Stimulated activated naive CD8-positive, alpha-beta T cell treated with anti-CD3 and anti-CD28 coated beads, Interleukin-15, Interleukin-2, amounts not matched to agents 100 ng/mL and 50 ng/mL, for 24 hours (primary cell): ENCODE measurements around the gene CASR.

Experiments used
- H3K27ac Mint-ChIP-seq: one replicate; pipeline ENCODE4 v1.8.0; 2021; ENCODE audit warnings: mild to moderate bottlenecking, mixed read lengths
- H3K27me3 Mint-ChIP-seq: one replicate; pipeline ENCODE4 v1.8.0; 2021; ENCODE audit warnings: mixed read lengths
- H3K36me3 Mint-ChIP-seq: one replicate; pipeline ENCODE4 v1.8.0; 2021; ENCODE audit warnings: low read depth, mixed read lengths
- H3K4me1 Mint-ChIP-seq: one replicate; pipeline ENCODE4 v1.8.0; 2021; ENCODE audit warnings: low read depth, mixed read lengths
- H3K4me3 Mint-ChIP-seq: one replicate; pipeline ENCODE4 v1.8.0; 2021; ENCODE audit warnings: mild to moderate bottlenecking, mixed read lengths
- H3K9me3 Mint-ChIP-seq: one replicate; pipeline ENCODE4 v1.8.0; 2021; ENCODE audit warnings: mixed read lengths

The CASR gene

DNA sequence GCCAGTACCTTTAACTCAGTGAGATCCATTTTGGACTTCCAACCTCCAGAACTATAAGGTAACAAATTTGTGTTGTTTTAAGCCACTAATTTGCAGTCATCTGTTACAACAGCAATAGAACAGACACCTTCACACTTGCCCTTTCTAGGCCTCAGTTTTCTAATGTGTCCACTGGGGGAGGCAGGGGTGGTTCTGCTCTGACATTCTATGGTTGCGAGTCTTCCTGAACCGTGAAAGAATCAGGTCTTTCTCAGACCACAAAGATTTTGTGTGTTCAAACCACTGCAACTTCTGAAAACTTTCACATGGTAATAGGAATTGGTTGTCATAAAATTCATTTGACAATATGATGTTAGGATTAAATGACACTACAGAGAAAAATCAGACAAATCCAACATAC, 114.8 kb downstream of the CASR start:
- no peak overlapping the region for H3K4me3 Mint-ChIP-seq

DNA sequence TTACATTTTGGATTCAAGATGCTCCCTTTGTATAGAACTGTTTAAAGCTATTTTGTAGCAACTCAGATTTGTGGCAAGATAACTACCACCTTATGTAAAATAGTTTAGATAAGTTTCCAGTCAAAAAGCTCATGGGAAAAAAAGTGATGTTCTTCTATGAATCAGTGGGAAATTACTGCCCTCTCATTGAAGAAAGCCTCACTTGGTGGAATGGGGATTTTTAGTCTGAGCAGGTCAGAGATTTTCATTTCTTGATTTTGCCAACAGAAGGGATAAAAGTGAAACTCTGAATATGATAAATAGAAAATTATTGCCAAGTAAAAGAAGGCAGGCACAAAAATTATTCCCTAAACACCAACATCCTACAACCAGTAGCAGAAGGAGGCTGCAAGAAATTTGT, 115.7 kb downstream of the CASR start:
- Mint-ChIP-seq H3K4me1 (peaks cover 21% of the 10 kb centered on the region), H3K9me3 (no peaks in the 10 kb centered on the region), H3K36me3 (no peaks in the 10 kb centered on the region), H3K4me3 (no peak overlapping the region), H3K27ac (no peak overlapping the region), H3K27me3 (no peaks in the 10 kb centered on the region)

More for the DNA sequence above, 114.8 kb downstream of the CASR start:
- H3K27me3 Mint-ChIP-seq: no peaks in the 10 kb centered on the region
- peaks cover 21% of the 10 kb centered on the region for H3K4me1 Mint-ChIP-seq
- no peaks in the 10 kb centered on the region for H3K36me3 Mint-ChIP-seq
- H3K27ac Mint-ChIP-seq: peak overlapping the region; percentile 1
- H3K9me3 Mint-ChIP-seq: no peaks in the 10 kb centered on the region

DNA sequence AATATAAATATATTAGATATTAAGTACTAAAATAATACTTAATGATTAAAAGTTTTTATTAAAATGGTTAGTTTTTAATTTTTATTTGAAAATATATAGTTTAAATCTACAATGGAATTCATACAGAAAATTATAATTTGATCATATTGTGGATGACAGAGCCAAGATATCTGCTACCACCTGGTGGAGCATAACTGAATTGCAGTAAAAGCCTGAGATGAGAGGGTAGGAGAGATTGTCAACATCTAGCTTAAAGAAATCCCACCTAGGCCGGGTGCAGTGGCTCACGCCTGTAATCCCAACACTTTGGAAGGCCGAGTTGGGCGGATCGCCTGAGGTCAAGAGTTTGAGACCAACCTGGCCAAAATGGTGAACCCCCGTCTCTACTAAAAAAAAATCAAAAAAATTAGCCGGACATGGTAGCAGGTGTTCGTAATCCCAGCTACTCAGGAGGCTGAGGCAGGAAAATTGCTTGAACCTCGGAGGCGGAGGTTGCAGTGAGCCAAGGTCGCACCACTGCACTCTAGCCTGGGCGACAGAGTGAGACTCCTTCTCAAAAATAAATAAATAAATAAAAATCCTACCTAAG, 116.5 kb downstream of the CASR start:
- H3K27ac Mint-ChIP-seq: no peak overlapping the region
- no peaks in the 10 kb centered on the region for H3K27me3 Mint-ChIP-seq
- peaks cover 21% of the 10 kb centered on the region for H3K4me1 Mint-ChIP-seq
- no peaks in the 10 kb centered on the region for H3K9me3 Mint-ChIP-seq
- no peak overlapping the region for H3K4me3 Mint-ChIP-seq
- H3K36me3 Mint-ChIP-seq: no peaks in the 10 kb centered on the region

DNA sequence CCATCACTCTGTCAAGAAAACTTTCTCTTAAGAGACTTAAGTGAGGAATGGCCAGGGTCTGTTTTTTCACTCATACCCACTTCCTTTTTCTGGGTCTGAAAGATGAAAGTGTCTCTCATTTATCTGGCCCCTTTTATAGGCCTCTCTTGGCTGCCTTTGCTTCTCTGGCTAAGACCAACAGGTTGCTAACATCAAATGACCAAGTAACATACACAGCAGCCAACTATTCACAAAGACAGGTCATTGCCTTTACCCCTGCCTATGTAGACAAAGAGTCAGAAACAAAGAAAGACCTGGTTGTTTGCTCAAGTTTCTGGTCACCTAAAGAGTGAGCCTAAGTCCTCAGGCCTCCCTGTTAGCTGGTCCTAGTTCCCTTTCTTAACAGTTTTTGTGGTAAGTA, 117.6 kb downstream of the CASR start:
- H3K36me3 Mint-ChIP-seq: no peaks in the 10 kb centered on the region
- H3K4me1 Mint-ChIP-seq: peaks cover 21% of the 10 kb centered on the region
- H3K27ac Mint-ChIP-seq: no peak overlapping the region
- H3K4me3 Mint-ChIP-seq: no peak overlapping the region
- H3K27me3 Mint-ChIP-seq: no peaks in the 10 kb centered on the region
- no peaks in the 10 kb centered on the region for H3K9me3 Mint-ChIP-seq

DNA sequence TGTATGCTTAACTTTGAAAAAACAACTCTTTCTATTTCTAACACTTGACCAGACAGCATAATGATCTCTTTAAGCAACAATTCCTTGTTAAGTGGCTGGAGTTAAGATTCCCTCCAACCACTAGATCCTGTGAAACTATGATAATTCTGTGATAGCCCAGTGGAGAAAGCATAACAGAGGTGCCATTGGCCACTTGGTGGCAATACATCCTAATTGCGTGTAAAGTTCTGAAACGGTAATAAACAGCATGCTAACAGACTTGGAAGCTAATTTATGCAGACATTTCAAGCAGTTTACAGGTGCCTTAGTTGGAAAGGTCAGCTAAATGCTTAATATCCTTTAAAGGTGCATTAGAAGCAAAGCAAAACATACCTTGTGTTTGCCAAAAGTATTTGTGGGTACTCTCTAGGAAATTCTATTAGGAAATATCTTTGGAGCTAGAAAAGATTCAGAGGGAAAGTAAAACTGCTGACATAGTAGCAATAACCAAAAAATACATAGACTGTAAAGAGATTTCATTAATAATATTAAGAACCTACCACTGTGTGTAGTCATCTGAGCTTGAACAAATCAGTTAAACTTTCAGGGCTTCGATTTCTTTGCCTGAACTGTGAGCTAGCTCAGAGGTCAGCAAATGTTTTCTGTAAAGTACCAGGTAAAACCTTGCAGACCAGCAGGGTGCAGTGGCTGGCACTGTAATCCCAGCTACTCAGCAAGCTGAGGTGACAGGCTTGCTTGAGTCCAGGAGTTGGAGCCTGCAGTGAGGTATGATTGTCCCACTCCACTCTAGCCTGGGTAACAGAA, 122.6 kb downstream of the CASR start:
- Mint-ChIP-seq H3K27ac (no peak overlapping the region), H3K27me3 (no peaks in the 10 kb centered on the region), H3K9me3 (no peaks in the 10 kb centered on the region), H3K4me1 (peaks cover 10% of the 10 kb centered on the region), H3K36me3 (no peaks in the 10 kb centered on the region), H3K4me3 (no peak overlapping the region)

DNA sequence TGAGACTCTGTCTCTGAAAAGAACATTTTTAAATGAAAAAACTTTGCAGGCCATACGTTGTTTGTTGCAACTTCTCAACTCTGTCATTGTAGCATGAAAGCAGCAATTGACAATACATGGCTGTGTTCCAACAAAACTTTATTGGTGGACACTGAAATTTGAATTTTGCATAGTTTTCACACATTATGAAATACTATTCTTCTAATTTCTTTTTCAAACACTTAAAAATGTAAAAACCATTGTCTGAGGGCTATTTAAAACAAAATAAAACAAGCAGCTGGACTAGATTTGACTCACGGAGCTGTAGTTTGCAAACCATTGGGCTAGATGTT, 123.1 kb downstream of the CASR start:
- Mint-ChIP-seq H3K4me3 (no peak overlapping the region), H3K9me3 (no peaks in the 10 kb centered on the region), H3K36me3 (no peaks in the 10 kb centered on the region), H3K27me3 (no peaks in the 10 kb centered on the region), H3K4me1 (peaks cover 10% of the 10 kb centered on the region), H3K27ac (no peak overlapping the region)

DNA sequence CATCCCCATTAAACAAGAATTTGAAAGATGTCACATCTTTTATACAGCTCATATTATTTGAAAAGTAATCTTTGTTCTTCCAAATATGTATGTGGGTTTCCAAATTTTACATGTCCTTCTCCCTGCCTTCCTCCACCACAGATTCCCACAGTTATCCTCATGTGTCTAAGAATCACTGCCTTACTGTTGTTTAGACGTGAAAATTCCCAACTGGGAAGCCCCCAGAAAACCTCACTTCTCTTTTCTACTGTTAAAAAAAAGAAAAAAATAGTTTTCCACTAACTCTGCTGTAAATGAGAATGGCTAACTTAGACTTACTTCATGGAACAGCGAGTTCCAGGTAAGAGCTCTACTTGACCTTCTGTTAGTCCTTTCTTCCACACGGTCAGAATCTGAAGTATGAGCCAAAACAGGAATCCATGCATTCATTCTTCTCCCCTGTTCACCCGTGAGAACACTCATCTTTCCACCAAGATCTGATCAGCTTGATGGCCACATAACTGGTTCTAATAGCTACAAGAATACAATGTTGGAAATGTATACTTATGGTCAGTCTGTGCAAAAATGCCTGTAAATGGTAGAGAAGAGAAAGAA, 123.7 kb downstream of the CASR start:
- Mint-ChIP-seq H3K9me3 (no peaks in the 10 kb centered on the region), H3K27me3 (no peaks in the 10 kb centered on the region), H3K27ac (no peak overlapping the region), H3K36me3 (no peaks in the 10 kb centered on the region), H3K4me1 (peaks cover 10% of the 10 kb centered on the region), H3K4me3 (no peak overlapping the region)

DNA sequence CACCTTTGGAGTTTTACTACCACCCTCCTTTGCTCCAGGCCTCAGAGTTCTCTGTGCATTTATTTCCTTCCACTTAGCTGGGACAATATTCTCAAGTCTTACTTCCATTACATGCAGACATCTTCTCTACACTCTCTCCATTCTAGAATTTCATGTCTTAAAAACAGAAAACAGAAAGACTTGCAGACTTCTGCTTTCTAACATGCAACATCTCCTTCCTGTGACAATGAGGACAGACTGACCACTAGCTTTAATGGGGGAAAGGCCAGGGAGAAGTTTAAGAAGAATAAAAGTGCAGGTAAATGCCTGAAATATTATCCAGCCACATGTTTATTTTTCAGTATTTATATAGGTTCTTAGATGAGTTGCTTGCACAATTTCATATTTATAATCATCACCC, 124.5 kb downstream of the CASR start:
- Mint-ChIP-seq H3K27me3 (no peaks in the 10 kb centered on the region), H3K36me3 (no peaks in the 10 kb centered on the region), H3K4me3 (no peak overlapping the region), H3K27ac (no peak overlapping the region), H3K4me1 (peaks cover 15% of the 10 kb centered on the region), H3K9me3 (no peaks in the 10 kb centered on the region)

DNA sequence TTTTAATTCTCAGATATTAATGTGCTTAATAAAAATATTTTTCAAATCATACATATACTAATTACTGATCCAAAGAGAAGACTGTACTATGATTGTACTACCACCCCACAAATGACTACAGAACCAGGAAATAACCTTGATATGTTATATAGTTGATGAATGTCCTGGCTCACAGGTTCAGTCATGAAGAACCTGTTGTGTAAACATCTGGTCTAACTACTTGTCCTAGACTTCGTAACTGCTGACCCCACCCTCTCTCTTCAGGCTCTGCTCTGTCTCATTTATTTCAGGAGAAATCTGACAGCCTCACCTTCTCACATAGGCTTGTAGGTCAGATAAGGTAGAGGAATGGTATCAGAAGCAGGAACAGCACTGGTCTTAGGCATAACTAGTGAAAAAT, 126.9 kb downstream of the CASR start:
- Mint-ChIP-seq H3K9me3 (no peaks in the 10 kb centered on the region), H3K4me1 (peaks cover 18% of the 10 kb centered on the region), H3K36me3 (no peaks in the 10 kb centered on the region), H3K4me3 (no peak overlapping the region), H3K27ac (no peak overlapping the region), H3K27me3 (no peaks in the 10 kb centered on the region)

DNA sequence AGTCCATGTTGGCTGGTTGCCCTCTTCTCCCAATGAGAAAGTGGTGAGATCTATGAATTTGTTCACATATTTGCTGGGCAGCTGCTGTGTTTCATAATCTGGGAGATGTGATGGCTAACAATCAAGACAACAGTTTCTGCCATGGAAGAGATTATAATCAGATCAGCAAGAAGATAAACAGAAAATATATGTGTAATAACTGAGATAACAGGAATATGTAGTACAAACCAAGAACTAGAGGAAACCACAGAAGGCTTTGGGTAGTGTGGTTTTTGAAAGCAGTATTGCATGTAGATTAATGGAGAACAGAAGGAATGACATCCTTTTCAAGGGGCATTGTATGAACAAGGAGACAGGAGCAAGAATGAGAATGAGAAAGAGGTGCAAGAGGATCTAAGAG, 129.4 kb downstream of the CASR start:
- no peak overlapping the region for H3K27ac Mint-ChIP-seq
- no peaks in the 10 kb centered on the region for H3K36me3 Mint-ChIP-seq
- H3K4me3 Mint-ChIP-seq: no peak overlapping the region
- H3K9me3 Mint-ChIP-seq: no peaks in the 10 kb centered on the region
- H3K27me3 Mint-ChIP-seq: no peaks in the 10 kb centered on the region
- peaks cover 8% of the 10 kb centered on the region for H3K4me1 Mint-ChIP-seq

DNA sequence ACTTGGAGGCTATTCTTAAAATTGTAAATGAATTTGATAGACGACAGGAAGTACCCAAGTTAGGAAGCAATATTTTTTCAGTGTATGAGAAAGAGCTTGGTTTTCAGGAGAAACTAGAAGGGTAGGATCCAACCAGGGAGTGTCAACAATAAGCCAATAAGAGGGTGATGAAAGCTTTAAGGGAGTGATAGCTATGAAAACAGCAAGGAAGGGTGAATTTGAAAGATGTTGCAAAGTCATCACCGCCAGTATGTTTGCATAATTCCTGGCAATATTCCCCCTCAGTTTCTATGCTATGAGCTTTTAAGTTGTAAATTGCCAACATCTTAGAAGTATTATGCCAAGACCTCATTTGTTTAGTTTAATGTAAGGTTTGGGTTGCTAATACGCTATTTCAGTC, 129.8 kb downstream of the CASR start:
- Mint-ChIP-seq H3K27me3 (no peaks in the 10 kb centered on the region), H3K4me1 (peaks cover 8% of the 10 kb centered on the region), H3K27ac (no peak overlapping the region), H3K4me3 (no peak overlapping the region), H3K36me3 (no peaks in the 10 kb centered on the region), H3K9me3 (peaks cover 2% of the 10 kb centered on the region)

DNA sequence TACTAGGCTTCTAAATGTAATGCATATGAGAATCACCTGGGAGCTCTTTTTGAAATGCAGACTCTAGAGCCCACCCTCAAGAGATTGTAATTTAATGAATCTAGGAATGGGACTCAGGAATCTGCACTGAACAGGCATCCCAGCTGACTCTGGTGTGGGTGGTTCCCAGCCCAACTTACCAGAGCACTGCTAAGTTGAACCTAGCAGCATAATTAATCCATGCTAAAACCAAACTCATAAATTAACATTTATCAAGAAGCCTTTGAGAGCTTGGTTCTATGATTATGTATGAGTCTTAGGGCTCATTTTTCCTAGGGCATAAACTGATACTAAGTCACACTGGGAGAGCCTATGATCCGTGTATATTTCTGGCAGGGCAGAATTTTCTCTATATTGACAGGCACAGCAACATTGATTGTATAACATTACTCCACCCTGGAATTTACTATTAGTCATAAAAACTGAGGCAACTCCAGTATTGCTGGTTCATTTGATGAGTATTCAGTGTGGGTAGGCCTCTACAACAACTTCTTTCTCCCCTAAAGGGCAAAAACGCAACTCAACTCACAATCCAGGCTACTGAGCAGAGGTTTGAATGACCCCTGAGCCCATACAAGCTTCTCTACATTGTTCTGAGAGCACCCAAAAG, 130.9 kb downstream of the CASR start:
- Mint-ChIP-seq H3K9me3 (peaks cover 4% of the 10 kb centered on the region), H3K27me3 (no peaks in the 10 kb centered on the region), H3K4me3 (no peak overlapping the region), H3K27ac (no peak overlapping the region), H3K4me1 (peaks cover 8% of the 10 kb centered on the region), H3K36me3 (no peaks in the 10 kb centered on the region)

DNA sequence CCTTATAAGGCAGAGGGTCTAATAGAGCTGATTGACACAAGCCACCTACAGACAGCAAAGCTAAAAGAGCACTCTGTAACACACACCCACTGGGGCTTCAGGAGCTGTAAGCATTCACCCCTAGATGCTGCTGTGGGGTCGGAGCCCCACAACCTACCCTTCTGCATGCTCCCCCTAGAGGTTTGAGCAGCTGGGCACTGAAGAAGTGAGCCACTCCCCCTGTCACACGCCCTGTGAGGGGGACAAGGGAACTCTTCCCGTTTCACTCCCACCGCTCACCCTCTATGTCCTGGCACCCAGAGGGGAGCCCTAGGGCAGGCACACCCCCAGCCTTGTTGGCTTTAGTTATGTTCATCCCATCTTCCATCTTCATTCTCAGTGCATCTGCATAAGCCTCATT, 132.2 kb downstream of the CASR start:
- H3K27ac Mint-ChIP-seq: no peak overlapping the region
- no peak overlapping the region for H3K4me3 Mint-ChIP-seq
- H3K9me3 Mint-ChIP-seq: peaks cover 8% of the 10 kb centered on the region
- no peaks in the 10 kb centered on the region for H3K36me3 Mint-ChIP-seq
- no peaks in the 10 kb centered on the region for H3K27me3 Mint-ChIP-seq
- H3K4me1 Mint-ChIP-seq: peaks cover 8% of the 10 kb centered on the region

DNA sequence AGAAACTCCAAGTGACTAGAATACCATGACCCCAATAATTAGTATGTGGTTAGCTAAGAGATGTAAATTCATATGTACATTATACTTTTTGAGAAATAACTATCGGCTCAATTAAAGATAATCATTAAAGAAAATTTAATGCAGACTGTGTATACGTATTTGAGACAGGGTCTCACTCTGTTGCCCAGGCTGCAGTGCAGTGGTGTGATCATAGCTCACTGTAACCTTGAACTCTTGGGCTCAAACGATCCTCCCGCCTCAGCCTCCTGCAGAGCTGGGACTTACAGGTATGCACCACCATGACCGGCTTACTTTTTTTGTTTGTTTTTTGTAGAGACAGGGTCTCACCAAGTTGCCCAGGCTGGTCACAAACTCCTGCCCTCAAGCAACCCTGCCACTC, 132.9 kb downstream of the CASR start:
- H3K36me3 Mint-ChIP-seq: no peaks in the 10 kb centered on the region
- H3K4me3 Mint-ChIP-seq: no peak overlapping the region
- peaks cover 13% of the 10 kb centered on the region for H3K4me1 Mint-ChIP-seq
- H3K9me3 Mint-ChIP-seq: peaks cover 8% of the 10 kb centered on the region
- no peaks in the 10 kb centered on the region for H3K27me3 Mint-ChIP-seq
- H3K27ac Mint-ChIP-seq: no peak overlapping the region

DNA sequence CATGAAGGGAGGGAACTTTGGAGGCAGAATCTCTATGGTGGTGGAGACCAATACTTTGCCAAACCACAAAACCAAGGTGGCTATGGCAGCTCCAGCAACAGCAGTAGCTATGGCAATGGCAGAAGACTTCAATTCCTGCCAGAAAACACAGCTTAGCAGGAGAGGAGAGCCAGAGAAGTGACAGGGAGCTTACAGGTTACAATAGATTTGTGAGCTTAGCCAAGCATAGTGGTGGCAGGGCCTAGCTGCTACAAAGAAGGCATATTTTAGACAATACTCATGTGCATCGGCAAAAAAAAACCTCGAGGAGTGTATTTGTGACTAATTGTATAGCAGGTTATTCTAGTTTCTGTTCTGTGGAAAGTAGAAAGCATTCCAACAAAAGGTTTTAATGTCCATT, 135.2 kb downstream of the CASR start:
- no peaks in the 10 kb centered on the region for H3K36me3 Mint-ChIP-seq
- peaks cover 8% of the 10 kb centered on the region for H3K9me3 Mint-ChIP-seq
- H3K4me1 Mint-ChIP-seq: peaks cover 21% of the 10 kb centered on the region

More for the DNA sequence above, 135.2 kb downstream of the CASR start:
- no peak overlapping the region for H3K4me3 Mint-ChIP-seq
- H3K27me3 Mint-ChIP-seq: no peaks in the 10 kb centered on the region
- H3K27ac Mint-ChIP-seq: no peak overlapping the region
